K562 (cell line): ENCODE data around the gene RHAG. TPM values are rescaled to one million over a fixed set of nuclear protein-coding genes. Genes with fewer than 3 reads are reported as not detected.
A peak's percentile ranks its signal among the peaks of the same experiment; 100 is the strongest.

Experiments used
- ATAC-seq: fragments of 200-7000 bp; cut with Tn5 transposase; 3 replicates; pipeline ENCODE4 v1.9.1; 2020; ENCODE audit warnings: moderate library complexity
- BruUV-seq: library from RNA; stranded (reverse); fragments of 400-500 nt; replicated peaks from 2 replicates; lab custom pipeline; 2021; lab: Mats Ljungman, UMichigan
- CTCF ChIA-PET: fragments of 300-600 bp; formaldehyde crosslinking; extraction: SDS; loops from one replicate; lab custom pipeline; 2021; ENCODE audit warnings: low intra/inter-chr PET ratio; lab: Yijun Ruan, JAX
- POLR2A ChIA-PET: fragments of 300-600, 350-650 bp; sonication (Branson Sonifier 250); formaldehyde crosslinking; extraction: SDS; loops from one replicate; lab custom pipeline; 2021; ENCODE audit warnings: antibody characterized with exemption, inconsistent platforms; lab: Yijun Ruan, JAX
- DNase-seq, 4 experiments: peaks; one replicate each; pipeline versions ENCODE4 v3.0.0 to v3.0.0-alpha.2; 2011 to 2018; ENCODE audit warnings: low spot score in 3 of 4, mixed read lengths in 3 of 4; ENCODE audit errors: extremely low read depth in 1 of 4
- FAIRE-seq: peaks from 2 replicates; lab custom pipeline; 2011; peaks lifted over from hg19 to GRCh38; lab: Jason Lieb, UNC
- H2AFZ ChIP-seq: 2 replicates; pipeline ENCODE4 v1.6.0; 2011; ENCODE audit warnings: low read depth, low read length, control low read depth, inconsistent platforms
- H3K27ac ChIP-seq: fragments of 200-600 bp; 3 replicates; pipeline ENCODE4 v1.8.0; 2011; ENCODE audit warnings: low read depth, mild to moderate bottlenecking, control low read depth, inconsistent platforms, low read length, moderate library complexity, mixed read lengths; ENCODE audit errors: extremely low read depth
- H3K27me3 ChIP-seq, 2 experiments: fragments of 300-600 bp in 1 of 2; 2 replicates in 1 of 2; 3 replicates in 1 of 2; pipeline versions ENCODE4 v1.6.0 to v1.8.0; 2011; ENCODE audit warnings: inconsistent platforms in 2 of 2, low read length in 2 of 2, mild to moderate bottlenecking in 1 of 2, mixed read lengths in 1 of 2, moderate library complexity in 1 of 2; ENCODE audit not compliant: control insufficient read depth in 2 of 2, insufficient read depth in 2 of 2
- H3K36me3 ChIP-seq: fragments of 300-600 bp; 3 replicates; pipeline ENCODE4 v1.8.0; 2011; ENCODE audit warnings: mild to moderate bottlenecking, low read length, inconsistent platforms; ENCODE audit not compliant: control insufficient read depth, insufficient read depth
- H3K4me1 ChIP-seq, 2 experiments: fragments of 200-600 bp in 1 of 2; replicated peaks in 1 of 2; 2 replicates in 1 of 2; 3 replicates in 1 of 2; pipeline versions ENCODE4 v1.5.1 to v1.8.0; 2011; ENCODE audit warnings: inconsistent platforms in 2 of 2, low read length in 2 of 2, mild to moderate bottlenecking in 1 of 2, mixed read lengths in 1 of 2, moderate library complexity in 1 of 2; ENCODE audit not compliant: control insufficient read depth in 2 of 2, insufficient read depth in 2 of 2
- H3K4me2 ChIP-seq: 2 replicates; pipeline ENCODE4 v1.6.1; 2011; ENCODE audit warnings: low read length, control low read depth, inconsistent platforms, mixed read lengths; ENCODE audit not compliant: insufficient read depth
- H3K4me3 ChIP-seq: fragments of 200-600 bp; sonication (generic), shearing (Covaris generic); 2 replicates; pipeline ENCODE4 v1.5.1; 2016; ENCODE audit warnings: control low read depth, inconsistent platforms
- H3K79me2 ChIP-seq: fragments of 200-600 bp; 3 replicates; pipeline ENCODE4 v1.8.0; 2011; ENCODE audit warnings: low read length, inconsistent platforms; ENCODE audit not compliant: control insufficient read depth, insufficient read depth
- H3K9ac ChIP-seq, 2 experiments: 2 replicates each; pipeline versions ENCODE4 v1.6.0 to v1.6.1; 2011; ENCODE audit warnings: low read depth in 2 of 2, low read length in 2 of 2, control low read depth in 1 of 2, inconsistent platforms in 1 of 2, mild to moderate bottlenecking in 1 of 2, mixed read lengths in 1 of 2; ENCODE audit not compliant: insufficient read depth in 1 of 2
- H3K9me1 ChIP-seq: one replicate; pipeline ENCODE4 v1.6.0; 2011; ENCODE audit warnings: inconsistent platforms, mild to moderate bottlenecking, low read length, moderate library complexity; ENCODE audit not compliant: control insufficient read depth, insufficient read depth
- H3K9me3 ChIP-seq: replicated peaks from 2 replicates; pipeline ENCODE4 v1.5.1; 2011; ENCODE audit warnings: low read depth, low read length, inconsistent platforms; ENCODE audit not compliant: control insufficient read depth, insufficient read depth
- H4K20me1 ChIP-seq: replicated peaks from 2 replicates; pipeline ENCODE4 v1.6.1; 2011; ENCODE audit warnings: low read length, inconsistent platforms, mixed read lengths; ENCODE audit not compliant: control insufficient read depth, insufficient read depth
- ADNP ChIP-seq: fragments of 200-800 bp; sonication (Bioruptor generic); IDR thresholded peaks from 2 replicates; pipeline ENCODE4 v1.6.1; 2016; ENCODE audit warnings: missing genetic modification characterization, missing compliant biosample characterization
- ILK ChIP-seq: fragments of 450-650 bp; IDR thresholded peaks from 2 replicates; pipeline ENCODE4 v1.6.1; 2016; ENCODE audit warnings: missing genetic modification characterization, low read depth, mild to moderate bottlenecking, missing compliant biosample characterization, moderate library complexity, borderline replicate concordance
- NCOA6 ChIP-seq: fragments of 450-650 bp; IDR thresholded peaks from 2 replicates; pipeline ENCODE4 v1.6.1; 2017; ENCODE audit warnings: mild to moderate bottlenecking
- POLR2H ChIP-seq: IDR thresholded peaks from 2 replicates; pipeline ENCODE4 v1.6.1; 2016; ENCODE audit warnings: missing genetic modification characterization, low read depth, mild to moderate bottlenecking, control low read depth, missing compliant biosample characterization, moderate library complexity
- ZKSCAN3 ChIP-seq: fragments of 250-450 bp; sonication (Bioruptor Pico); IDR thresholded peaks from 2 replicates; pipeline ENCODE4 v1.4.0; 2020
- WGBS: fragments of 100-300 bp; shearing (Covaris generic); methylation state at CpG from one replicate; pipeline ENCODE4 v1.1.6; 2016; ENCODE audit warnings: low coverage, mixed read lengths; ENCODE audit not compliant: insufficient coverage; ENCODE audit errors: missing lambda C conversion rate; 5-methylcytosine and 5-hydroxymethylcytosine counted together
- in situ Hi-C: fragments of 300-500 bp; cut with MboI; formaldehyde crosslinking; loops from 4 replicates; pipeline ENCODE4 v1.15.0; 2018; ENCODE audit warnings: inconsistent platforms, mixed read lengths
- intact Hi-C: fragments of 100-400 bp; cut with micrococcal nuclease; formaldehyde crosslinking; loops from 2 replicates; pipeline ENCODE4 v1.14.2; 2022
- polyA plus RNA-seq, 8 experiments: library from polyadenylated mRNA; depleted of rRNA in 4 of 8; stranded (reverse) in 5 of 8; unstranded in 3 of 8; fragments of >200 nt; fragmentation: Nextera tagmentation in 2 of 8; fragmentation: Illumina TruSeq in 1 of 8; extraction: Ambion mirVana in 2 of 8; extraction: Trizol in 1 of 8; gene quantifications; 2 replicates each; pipeline versions ENCODE4 v1.2.1 to v1.2.3, GENCODE V29; 2011 to 2014; ENCODE audit warnings: inconsistent platforms in 1 of 8, missing spikeins in 1 of 8
- total RNA-seq, 7 experiments: library from RNA; depleted of rRNA in 6 of 7; stranded (reverse); fragments of >200 nt in 6 of 7; fragmentation: Illumina TruSeq in 2 of 7; extraction: Trizol in 2 of 7; gene quantifications; 2 replicates each; pipeline versions ENCODE4 v1.2.1 to v1.2.3, GENCODE V29; 2011 to 2021; ENCODE audit warnings: low replicate concordance in 1 of 7
- TF ChIP-seq, protein P1 (sequence below): fragments of 200-600 bp; sonication (generic); IDR thresholded peaks from one replicate; pipeline ENCODE4 v1.6.1; 2012; ENCODE audit warnings: mild to moderate bottlenecking, low read depth, low read length, inconsistent platforms
- TF ChIP-seq, protein P2 (sequence below): sonication (generic); IDR thresholded peaks from 2 replicates; pipeline ENCODE4 v1.6.1; 2016
- TF ChIP-seq, protein P3 (sequence below): sonication (generic); formaldehyde crosslinking; IDR thresholded peaks from 2 replicates; pipeline ENCODE4 v1.4.0; 2020; ENCODE audit warnings: mild to moderate bottlenecking, missing genetic modification reagents

Gene RHAG
- total and polyA plus RNA-seq, 9 of the 15 experiments (the other 6 are each of a cell fraction or from before 2014, with no cell fraction given) = 290 to 1,202 (median 505) TPM

DNA sequence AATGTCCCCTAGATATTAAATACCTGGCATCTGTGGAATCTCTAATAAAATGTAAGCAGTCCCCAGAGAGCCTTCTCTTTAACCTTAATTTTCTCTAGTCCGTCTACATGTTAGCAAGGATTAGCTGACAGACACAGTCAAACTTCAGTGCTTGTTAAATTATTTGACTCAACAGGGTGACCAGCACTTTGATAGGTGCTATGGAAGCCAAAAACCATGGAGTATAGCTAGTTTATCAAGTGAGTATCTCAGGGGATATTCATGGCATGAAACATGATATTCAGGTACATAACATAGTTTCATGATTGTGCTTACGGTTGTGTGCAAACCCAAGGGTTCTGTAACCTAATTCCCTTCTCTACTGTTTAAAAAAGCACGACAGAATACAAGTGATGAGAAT lies 3.9 kb downstream of the RHAG start:
- POLR2A ChIA-PET = interaction anchor here (2.0 kb wide), 1 partner anchor 11 kb away, joined by 8 read pairs; no protein-coding TSS in a partner anchor
- WGBS = 6% methylated on average over 3 of the region's 3 CpGs
- no peaks in the 10 kb centered on the region for H3K27me3 ChIP-seq
- no peak for FAIRE-seq
- CTCF ChIA-PET = no interaction called here
- H3K27ac ChIP-seq = peak overlapping the region; percentile 96
- no TSS peak for BruUV-seq
- intact Hi-C loops (loop anchor here (2.0 kb wide), 1 partner anchor 34 kb away; no protein-coding TSS in a partner anchor), in situ Hi-C loops (no loop called here)
- peaks cover 58% of the 10 kb centered on the region for H3K36me3 ChIP-seq
- no peaks in the 10 kb centered on the region for H3K9me1 ChIP-seq
- H3K79me2 ChIP-seq = peaks cover 100% of the 10 kb centered on the region
- peaks cover 39% of the 10 kb centered on the region for H3K9me3 ChIP-seq
- no peaks in the 10 kb centered on the region for H4K20me1 ChIP-seq
- H3K9ac ChIP-seq = peak overlapping the region in 1 of 2 experiments; percentile 97; a peak in 2 of 4 replicates
- H2AFZ ChIP-seq = no peak overlapping the region
- H3K4me1 ChIP-seq = peaks cover 7 to 16% of the 10 kb centered on the region in 2 experiments; a peak in 4 of 5 replicates
- peak overlapping the region; percentile 66 for H3K4me3 ChIP-seq
- ATAC-seq = peak; percentile 24
- peak overlapping the region; percentile 88 for H3K4me2 ChIP-seq
- no peak for DNase-seq
- TF ChIP-seq ZKSCAN3 (CRISPR knock-in tag) (no peak), NCOA6 (no peak), ADNP (tag) (no peak), POLR2H (no peak), ILK (tag) (no peak)
- TF ChIP-seq, protein P1, sequence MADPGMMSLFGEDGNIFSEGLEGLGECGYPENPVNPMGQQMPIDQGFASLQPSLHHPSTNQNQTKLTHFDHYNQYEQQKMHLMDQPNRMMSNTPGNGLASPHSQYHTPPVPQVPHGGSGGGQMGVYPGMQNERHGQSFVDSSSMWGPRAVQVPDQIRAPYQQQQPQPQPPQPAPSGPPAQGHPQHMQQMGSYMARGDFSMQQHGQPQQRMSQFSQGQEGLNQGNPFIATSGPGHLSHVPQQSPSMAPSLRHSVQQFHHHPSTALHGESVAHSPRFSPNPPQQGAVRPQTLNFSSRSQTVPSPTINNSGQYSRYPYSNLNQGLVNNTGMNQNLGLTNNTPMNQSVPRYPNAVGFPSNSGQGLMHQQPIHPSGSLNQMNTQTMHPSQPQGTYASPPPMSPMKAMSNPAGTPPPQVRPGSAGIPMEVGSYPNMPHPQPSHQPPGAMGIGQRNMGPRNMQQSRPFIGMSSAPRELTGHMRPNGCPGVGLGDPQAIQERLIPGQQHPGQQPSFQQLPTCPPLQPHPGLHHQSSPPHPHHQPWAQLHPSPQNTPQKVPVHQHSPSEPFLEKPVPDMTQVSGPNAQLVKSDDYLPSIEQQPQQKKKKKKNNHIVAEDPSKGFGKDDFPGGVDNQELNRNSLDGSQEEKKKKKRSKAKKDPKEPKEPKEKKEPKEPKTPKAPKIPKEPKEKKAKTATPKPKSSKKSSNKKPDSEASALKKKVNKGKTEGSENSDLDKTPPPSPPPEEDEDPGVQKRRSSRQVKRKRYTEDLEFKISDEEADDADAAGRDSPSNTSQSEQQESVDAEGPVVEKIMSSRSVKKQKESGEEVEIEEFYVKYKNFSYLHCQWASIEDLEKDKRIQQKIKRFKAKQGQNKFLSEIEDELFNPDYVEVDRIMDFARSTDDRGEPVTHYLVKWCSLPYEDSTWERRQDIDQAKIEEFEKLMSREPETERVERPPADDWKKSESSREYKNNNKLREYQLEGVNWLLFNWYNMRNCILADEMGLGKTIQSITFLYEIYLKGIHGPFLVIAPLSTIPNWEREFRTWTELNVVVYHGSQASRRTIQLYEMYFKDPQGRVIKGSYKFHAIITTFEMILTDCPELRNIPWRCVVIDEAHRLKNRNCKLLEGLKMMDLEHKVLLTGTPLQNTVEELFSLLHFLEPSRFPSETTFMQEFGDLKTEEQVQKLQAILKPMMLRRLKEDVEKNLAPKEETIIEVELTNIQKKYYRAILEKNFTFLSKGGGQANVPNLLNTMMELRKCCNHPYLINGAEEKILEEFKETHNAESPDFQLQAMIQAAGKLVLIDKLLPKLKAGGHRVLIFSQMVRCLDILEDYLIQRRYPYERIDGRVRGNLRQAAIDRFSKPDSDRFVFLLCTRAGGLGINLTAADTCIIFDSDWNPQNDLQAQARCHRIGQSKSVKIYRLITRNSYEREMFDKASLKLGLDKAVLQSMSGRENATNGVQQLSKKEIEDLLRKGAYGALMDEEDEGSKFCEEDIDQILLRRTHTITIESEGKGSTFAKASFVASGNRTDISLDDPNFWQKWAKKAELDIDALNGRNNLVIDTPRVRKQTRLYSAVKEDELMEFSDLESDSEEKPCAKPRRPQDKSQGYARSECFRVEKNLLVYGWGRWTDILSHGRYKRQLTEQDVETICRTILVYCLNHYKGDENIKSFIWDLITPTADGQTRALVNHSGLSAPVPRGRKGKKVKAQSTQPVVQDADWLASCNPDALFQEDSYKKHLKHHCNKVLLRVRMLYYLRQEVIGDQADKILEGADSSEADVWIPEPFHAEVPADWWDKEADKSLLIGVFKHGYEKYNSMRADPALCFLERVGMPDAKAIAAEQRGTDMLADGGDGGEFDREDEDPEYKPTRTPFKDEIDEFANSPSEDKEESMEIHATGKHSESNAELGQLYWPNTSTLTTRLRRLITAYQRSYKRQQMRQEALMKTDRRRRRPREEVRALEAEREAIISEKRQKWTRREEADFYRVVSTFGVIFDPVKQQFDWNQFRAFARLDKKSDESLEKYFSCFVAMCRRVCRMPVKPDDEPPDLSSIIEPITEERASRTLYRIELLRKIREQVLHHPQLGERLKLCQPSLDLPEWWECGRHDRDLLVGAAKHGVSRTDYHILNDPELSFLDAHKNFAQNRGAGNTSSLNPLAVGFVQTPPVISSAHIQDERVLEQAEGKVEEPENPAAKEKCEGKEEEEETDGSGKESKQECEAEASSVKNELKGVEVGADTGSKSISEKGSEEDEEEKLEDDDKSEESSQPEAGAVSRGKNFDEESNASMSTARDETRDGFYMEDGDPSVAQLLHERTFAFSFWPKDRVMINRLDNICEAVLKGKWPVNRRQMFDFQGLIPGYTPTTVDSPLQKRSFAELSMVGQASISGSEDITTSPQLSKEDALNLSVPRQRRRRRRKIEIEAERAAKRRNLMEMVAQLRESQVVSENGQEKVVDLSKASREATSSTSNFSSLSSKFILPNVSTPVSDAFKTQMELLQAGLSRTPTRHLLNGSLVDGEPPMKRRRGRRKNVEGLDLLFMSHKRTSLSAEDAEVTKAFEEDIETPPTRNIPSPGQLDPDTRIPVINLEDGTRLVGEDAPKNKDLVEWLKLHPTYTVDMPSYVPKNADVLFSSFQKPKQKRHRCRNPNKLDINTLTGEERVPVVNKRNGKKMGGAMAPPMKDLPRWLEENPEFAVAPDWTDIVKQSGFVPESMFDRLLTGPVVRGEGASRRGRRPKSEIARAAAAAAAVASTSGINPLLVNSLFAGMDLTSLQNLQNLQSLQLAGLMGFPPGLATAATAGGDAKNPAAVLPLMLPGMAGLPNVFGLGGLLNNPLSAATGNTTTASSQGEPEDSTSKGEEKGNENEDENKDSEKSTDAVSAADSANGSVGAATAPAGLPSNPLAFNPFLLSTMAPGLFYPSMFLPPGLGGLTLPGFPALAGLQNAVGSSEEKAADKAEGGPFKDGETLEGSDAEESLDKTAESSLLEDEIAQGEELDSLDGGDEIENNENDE = no peak
- TF ChIP-seq, protein P2, sequence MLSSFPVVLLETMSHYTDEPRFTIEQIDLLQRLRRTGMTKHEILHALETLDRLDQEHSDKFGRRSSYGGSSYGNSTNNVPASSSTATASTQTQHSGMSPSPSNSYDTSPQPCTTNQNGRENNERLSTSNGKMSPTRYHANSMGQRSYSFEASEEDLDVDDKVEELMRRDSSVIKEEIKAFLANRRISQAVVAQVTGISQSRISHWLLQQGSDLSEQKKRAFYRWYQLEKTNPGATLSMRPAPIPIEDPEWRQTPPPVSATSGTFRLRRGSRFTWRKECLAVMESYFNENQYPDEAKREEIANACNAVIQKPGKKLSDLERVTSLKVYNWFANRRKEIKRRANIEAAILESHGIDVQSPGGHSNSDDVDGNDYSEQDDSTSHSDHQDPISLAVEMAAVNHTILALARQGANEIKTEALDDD = peak; percentile 64; the same call in 1 of the 2 replicates
- TF ChIP-seq, protein P3, sequence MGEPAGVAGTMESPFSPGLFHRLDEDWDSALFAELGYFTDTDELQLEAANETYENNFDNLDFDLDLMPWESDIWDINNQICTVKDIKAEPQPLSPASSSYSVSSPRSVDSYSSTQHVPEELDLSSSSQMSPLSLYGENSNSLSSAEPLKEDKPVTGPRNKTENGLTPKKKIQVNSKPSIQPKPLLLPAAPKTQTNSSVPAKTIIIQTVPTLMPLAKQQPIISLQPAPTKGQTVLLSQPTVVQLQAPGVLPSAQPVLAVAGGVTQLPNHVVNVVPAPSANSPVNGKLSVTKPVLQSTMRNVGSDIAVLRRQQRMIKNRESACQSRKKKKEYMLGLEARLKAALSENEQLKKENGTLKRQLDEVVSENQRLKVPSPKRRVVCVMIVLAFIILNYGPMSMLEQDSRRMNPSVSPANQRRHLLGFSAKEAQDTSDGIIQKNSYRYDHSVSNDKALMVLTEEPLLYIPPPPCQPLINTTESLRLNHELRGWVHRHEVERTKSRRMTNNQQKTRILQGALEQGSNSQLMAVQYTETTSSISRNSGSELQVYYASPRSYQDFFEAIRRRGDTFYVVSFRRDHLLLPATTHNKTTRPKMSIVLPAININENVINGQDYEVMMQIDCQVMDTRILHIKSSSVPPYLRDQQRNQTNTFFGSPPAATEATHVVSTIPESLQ (CRISPR knock-in tag) = no peak
